Epithelial cell of prostate (primary cell): ENCODE data around the gene CDC25A.

Experiments
- DNase-seq: peaks from one replicate; pipeline ENCODE4 v3.0.0-alpha.2; 2011; ENCODE audit warnings: low read depth, low spot score
- H3K27ac ChIP-seq: fragments of 450-650 bp; 2 replicates; pipeline ENCODE4 v1.5.1; 2017; ENCODE audit warnings: mild to moderate bottlenecking

CDC25A gene

DNA sequence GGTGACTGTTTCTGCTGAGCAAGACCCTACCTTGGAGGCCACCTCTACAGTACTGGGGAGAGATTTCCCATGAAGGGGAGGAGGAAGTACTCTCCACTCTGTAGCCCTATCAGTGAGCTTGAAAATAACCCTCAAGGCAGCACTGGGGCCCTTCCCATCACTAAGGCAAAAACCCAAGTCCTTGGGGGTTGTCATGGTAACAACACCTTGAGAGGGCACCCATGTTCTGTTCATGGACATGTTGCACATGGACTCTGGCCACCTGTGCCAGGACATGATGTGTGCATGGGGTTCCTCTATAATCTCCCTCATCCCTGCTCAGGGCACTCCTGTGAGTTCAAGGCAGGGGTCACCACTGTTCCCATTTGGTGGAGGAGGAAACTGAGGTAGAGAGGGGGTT, 10.9 kb upstream of the CDC25A start:
- no peak for DNase-seq
- no peak overlapping the region for H3K27ac ChIP-seq

DNA sequence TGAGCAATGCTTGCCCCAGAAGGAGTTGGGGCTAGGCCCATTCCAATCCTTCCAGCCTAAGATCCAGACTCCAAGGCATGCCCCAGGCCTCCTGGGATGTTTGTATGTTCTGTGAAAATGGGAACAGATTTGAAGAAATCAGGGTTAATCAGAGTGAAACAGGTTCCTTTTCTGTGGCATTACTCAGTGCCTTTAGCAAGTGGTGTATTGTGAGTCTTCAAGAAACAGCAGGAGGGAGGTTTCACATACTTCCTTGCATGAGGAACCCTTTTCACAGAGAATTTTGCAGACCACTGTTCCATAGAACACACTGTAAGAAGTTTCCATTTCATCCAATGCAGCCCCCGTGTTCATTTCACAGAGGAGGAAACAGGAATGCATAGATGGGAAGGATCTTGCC, 8.4 kb upstream of the CDC25A start:
- no peak overlapping the region for H3K27ac ChIP-seq
- no peak for DNase-seq

DNA sequence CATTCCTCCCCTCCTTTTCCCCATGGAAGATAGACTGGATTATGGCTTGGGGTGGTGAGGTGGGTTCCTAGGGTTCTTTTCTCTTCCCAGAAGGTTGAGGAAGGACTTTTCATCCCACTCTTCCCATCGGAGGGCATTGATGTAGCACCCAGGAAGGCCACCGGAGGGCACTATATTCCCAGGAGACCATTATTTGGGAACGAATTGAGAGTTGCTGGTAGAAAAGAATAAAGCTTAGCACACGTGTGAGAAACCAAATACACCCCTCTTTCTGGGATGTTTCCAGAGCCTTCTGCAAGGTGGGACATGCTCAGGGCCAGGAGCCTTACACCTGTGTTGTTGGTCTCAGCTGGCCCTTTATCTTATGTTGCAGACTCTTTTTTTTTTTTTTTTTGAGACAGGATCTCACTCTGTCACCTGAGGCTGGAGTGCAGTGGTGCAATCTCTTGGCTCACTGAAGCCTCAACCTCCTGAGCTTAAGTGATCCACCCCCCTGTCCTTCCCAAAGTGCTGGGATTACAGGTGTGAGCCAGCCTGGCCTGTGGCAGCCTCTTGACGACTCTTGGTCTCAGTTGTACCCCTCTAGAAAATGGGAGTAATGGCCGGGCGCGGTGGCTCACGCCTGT, 6.3 kb upstream of the CDC25A start:
- H3K27ac ChIP-seq: no peak overlapping the region
- DNase-seq: no peak

DNA sequence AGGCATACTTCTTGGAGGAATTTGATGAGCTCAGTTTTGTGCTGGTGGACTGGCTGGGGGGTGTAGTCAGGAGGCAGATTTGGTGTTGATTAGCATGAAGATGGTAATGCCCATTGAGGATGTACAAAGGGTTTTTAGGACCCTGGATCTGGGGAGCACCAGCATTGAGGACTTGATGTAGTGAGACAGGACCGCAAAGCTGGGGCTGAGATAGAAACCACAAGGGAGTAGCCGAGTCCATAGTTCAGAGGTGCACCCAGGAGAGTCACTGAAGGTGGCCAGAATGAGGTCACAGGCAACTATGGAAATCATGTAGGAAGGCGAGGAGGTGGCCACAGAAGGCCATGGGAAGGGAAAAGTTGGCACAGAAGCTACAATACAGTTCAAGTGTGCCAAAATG, 2.7 kb upstream of the CDC25A start:
- DNase-seq: no peak
- no peak overlapping the region for H3K27ac ChIP-seq

DNA sequence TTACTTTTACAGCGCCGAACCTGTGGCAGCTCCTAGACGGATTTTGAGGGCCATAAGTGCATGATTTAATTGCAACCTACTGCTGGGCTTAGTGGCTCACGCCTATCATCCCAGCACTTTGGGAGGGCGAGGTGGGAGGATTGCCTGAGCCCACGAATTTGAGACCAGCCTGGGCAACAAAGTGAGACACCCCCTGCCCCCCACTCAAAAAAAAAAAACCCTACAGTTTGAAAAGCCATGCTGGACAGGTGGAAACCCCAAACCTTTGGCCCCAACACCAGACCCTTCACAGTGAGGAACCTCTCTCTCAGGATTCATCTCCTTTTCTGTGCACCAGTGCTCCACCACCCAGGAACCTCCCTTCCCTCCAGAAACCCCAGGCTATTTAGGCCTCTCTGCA, 1.1 kb upstream of the CDC25A start:
- DNase-seq: no peak
- H3K27ac ChIP-seq: no peak overlapping the region

DNA sequence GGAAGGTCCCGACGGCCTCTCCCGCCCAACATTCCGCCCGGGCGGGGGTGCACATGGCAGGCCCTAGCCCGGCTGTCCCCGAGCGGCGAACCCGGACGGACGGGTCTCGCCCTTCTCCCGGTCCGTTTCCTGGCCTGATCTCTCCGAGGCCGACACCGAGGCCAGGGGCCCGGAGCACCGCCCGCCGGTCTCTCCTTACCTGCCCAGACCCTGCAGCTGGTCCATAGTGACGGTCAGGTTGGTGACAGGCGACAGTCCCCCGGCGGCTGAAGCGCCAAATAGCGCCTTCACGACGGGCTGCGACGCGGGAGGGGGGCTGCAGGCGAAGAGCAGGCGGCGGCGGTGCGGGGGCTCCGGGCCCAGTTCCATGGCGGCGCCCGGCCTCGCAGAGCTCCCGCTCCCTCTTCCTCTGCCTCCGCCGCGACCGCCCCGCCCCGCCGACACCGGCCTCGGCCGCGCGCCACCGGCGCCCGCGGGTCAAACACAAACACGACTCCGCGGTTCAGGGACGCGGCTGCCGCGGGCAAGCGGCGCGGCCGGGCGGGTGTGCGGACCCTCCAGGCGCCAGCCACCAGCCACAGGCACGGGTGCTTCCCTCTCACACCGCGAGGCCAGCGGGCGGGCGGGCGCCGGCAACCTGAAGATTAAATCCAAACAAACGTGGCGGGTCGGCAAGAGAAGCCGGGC, 495 bp downstream of the CDC25A start:
- no peak for DNase-seq
- no peak overlapping the region for H3K27ac ChIP-seq

DNA sequence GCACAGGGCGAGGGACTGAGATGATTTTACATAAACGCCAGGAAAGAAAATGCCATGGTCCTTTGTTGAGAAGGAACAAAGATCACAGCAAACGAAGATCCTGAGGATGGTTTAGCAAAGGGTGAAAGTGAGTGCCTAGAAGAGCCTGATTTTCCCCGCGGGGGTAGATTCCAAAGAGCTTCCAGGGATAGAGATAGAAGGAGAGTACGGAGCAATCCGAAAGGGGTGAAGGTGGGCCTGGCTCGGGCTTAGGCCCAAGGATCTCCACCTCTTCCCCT, 977 bp downstream of the CDC25A start:
- no peak overlapping the region for H3K27ac ChIP-seq
- DNase-seq: no peak

DNA sequence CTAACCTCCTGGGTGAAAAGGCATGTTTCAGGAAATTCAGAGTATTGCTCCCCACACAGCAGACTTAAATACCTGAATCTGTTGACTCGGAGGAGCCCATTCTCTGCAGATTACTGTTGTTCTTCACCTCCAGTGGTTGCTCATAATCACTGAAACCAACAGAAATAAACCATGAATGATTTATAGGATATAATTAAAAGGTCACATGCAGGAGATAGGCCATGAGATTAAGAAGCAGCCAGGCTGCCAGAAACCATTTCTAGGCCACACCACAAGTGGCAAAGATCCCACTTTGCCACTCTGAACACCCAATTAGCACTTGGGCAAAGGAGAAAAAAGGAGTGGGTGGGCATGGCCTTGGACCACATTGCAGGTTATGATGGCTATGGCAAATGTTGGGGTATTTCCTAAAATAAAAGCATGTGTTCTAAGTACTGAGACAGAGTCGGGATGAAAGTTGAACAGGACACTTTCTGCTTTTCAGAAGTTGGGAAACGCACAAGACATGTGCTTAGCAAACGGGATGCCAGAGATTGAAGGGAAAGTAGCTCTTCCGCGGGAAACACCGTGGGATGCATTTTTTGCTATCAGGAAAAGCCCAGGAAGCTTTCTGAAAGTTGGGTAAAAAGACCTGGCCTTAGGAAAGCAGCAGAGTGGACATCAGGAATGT, 1.5 kb downstream of the CDC25A start:
- no peak for DNase-seq
- no peak overlapping the region for H3K27ac ChIP-seq

DNA sequence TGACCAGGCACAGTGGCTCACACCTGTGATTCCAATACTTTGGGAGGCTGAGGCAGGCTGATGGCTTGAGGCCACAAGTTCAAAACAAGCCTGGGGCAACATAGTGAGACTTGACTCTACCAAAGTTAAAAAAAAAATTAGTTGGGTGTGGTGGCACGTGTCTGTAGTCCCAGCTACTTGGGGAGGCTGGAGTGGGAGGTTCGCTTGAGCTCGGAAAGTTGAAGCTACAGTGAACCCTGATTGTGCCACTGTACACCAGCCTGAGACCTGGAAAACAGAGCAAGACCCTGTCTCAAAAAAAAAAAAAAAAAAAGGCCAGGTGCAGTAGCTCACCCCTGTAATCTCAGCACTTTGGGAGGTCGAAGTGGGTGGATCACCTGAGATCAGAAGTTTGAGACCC, 3.1 kb downstream of the CDC25A start:
- H3K27ac ChIP-seq: no peak overlapping the region
- no peak for DNase-seq

DNA sequence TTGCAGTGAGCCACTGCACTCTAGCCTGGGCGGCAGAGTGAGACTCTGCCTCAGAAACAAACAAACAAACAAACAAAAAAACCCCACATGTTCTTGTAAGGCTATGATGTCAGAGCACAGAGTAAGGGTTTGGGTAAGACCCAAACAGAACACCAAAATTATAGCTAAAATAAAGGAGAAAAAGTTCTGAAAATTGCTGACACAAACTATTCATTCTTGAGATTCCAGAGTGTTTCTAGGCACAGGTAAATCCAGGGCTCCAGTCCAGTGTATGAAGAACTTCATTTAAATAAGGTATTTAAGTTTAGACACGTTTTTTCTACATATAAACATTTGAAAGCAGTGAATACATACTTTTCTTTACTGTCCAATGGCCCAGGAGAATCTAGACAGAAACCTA, 3.9 kb downstream of the CDC25A start:
- no peak overlapping the region for H3K27ac ChIP-seq
- DNase-seq: no peak

DNA sequence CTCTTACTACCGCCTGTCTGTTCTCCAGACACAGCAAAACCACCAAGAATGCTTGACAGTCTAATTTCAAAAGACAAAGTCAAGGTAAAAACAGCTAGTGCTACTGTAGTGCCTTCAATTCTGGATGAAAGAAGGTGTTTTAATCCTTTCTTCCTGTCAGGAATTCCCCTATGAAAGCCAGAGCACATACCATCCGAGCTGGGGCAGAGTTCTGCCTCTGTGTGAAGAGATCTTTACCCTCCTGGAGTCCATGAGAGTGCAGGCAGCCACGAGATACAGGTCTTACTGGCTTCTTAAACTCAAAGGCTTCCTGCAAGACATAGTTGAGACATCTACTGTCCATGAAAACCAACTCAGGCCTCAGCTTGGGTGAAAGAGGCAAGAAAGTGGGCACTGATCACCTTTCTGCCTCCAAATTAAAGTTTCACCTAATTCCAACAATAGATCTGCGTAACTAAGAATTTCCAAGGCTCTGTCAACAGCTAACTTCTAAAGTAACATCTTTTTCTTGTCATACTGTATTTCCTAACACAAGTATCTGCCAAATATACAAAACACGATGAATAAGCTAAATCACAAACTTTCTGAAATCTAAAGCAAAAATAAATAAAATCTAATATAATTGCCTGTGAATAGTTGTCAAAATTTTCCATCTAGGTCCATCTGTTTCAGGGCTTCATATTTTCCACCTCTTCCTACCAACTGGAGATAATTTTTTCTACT, 7.5 kb downstream of the CDC25A start:
- DNase-seq: no peak
- H3K27ac ChIP-seq: no peak overlapping the region

DNA sequence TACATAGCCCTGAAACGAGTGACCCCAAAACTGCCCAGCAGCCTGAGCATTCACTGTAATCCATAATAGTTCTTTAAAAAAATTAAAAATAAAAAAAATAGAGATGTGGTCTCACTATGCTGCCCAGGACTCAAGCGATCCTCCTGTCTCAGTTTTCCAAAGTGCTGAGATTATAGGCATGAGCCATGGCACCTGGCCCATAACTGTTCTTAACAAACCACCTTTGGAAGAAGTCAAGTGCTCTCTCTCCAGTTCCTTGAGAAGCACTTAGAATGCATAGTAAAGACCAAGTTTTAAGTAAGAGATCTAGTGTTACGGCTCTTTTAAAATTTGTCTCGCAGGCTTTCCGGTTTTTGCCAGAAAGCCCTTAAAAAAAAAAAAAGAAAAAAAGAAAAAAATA, 8.2 kb downstream of the CDC25A start:
- DNase-seq: no peak
- H3K27ac ChIP-seq: no peak overlapping the region

DNA sequence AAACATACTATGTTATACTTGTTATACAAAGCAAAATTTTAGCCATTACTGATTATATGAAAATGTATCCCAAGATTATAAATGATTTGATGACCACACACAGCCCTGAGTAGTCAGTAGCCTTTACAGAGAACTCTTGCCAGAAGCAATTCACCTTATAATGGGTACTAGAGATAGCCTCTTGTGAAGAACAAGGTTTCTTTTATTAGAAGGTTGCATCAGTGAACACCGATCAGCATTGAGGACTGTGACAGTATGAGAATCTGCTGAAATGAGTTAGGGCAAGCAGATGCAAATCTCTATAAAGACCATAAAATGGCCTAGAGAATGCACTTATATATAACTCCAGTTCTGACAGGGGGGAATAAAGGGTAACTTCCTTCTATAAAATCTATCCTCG, 10.1 kb downstream of the CDC25A start:
- no peak overlapping the region for H3K27ac ChIP-seq
- DNase-seq: no peak

DNA sequence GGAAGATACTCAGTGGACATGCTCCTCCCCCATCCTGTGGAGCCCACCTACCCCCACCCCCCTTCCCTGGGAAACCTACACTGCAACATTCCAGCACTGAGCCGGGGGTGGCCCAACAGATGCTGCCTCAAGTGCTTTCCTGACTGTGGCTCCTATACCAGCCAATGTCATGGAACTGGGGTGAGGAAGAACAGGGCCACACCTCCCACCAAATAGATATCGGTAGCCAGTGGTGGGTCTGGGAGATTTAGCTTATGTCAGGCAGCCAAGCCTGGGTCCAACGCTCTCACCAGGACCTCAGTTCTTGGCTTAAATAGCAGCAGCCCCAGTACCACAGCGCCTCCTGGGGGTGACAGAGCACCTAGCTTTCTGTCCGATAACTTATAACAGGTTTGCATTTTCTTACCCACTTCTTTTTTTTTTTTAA, 30.3 kb downstream of the CDC25A start:
- no peak for DNase-seq
- H3K27ac ChIP-seq: no peak overlapping the region

DNA sequence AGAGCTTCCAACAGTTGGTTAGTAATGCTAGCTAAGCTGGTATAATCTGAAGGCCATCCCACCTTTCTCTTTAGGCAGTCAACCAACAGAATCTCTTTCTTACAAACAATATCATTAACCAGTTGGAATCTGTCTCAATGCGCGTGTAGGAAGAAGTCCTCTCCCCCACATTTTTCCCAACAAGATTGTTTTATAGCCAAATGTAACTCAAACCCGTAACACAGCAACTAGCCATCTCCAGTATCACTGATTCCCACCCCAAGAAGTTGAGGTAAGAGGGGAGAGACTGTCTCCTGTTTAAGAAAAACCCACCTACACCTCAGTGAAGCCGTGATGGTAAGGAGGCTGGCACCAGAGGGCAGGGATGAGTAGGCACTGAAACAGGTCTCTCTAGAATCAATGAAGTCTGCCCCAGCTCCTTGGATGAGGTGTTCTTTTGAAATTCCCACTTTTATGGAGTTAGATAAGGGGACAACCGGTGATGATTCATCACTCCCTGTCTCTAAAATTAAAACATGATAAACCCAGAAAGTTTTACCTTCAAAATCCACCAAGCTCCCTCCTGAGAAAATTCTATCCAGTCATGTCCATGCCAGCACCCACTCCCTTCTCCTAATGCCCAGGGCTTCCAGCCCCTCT, 30.9 kb downstream of the CDC25A start:
- no peak for DNase-seq
- no peak overlapping the region for H3K27ac ChIP-seq

DNA sequence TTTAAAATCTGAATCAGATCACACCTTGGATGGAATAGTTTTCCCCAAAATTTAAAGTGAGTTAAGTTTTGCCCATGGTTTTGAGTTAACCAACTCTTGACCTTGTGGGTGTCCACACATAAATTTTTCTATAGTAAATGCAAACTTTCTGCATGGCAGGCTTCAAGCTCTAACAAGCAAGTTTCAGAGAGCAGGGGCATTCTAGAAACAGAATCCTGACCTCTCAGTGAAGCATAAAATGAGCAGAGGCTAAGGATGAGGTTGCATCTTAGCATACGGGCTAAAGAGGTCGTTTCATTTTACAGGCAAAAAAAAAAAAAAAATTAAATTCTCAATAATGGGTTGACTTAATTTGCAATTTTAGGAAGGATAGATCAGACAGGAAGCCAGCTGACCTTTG, 32.1 kb downstream of the CDC25A start:
- H3K27ac ChIP-seq: no peak overlapping the region
- DNase-seq: no peak

DNA sequence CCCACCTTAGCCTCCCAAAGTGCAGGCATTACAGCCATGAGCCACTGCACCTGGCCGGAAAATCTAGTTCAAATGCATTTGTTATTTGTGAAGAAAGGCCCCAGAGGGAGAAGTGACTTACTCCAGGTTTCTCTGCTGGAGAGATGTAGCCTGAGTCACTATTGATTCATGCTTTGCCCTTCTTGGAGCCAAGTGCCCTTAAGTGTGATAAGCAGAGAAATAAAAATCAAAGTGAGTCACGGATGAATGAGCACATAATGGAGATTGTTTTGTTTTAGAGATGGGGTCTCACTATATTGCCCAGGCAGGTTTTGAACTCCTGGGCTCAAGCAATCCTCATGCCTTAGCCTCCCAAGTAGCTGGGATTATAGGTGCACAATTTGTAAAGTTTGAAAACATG, 33.1 kb downstream of the CDC25A start:
- H3K27ac ChIP-seq: peak overlapping the region; percentile 9
- DNase-seq: peak; percentile 74

DNA sequence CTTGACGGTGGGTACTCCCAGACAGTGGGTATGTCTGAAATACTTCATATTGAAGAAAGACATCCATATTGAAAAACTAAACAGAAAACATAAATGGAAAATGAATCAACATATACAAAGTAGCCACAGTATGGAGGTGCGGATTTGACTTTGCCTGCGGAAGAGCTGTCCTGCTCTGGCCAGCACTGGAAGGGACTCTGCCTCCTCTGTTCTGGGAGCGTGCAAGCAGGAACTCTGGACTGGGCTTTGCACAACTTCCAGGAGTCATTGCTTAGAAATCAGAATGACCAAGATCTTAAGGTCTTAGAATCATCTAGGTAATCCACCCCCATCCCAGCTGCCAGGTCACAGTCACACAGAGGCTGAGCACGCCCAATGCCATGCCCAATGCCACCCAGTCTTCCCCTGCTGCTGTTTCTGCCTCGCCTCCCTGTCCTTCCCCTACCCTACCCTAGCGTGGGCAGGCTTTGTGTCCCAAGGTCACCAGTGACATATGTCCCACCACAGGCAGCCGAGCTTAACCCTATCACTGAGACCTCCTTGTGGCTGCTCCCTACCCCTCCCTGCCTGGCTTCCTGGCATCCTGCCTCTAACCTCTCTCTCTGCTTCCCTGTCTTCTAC, 36.3 kb downstream of the CDC25A start:
- no peak overlapping the region for H3K27ac ChIP-seq
- DNase-seq: no peak

DNA sequence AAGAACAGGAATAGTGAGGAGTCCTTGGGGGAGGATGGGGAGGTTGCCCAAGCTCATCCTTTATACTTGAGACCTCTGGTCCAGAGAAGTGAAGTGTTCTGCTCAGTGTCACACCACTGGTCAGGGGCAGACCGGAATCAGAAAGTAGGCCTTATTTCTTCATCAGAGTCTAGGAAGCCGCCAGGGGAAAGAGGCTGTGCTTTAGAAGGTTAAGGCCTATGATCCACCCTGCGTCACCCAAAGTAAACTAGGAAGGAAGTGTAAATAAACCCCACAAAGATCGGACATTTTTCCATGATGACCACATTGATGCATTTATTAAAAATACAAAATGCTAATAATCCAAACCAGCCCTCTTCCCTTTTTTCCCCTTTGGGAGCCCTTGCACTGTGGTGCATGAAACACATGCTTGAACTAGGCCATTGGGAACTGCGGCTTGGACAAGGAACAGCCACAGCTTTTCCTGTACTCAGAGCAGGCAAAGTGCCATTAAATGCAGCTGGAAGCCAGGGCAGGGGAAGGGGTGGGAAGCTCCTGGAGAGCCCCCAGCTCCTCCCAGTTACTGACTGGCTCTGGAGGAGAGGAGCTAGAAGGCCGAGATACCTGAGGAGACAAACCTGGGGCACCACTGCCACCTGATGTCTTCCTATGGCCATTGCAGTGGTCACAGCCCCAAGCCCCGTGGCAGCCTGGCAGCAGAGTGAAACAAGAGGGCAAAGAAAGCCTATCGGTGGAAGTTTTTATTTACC, 37.0 kb downstream of the CDC25A start:
- DNase-seq: no peak
- H3K27ac ChIP-seq: no peak overlapping the region

DNA sequence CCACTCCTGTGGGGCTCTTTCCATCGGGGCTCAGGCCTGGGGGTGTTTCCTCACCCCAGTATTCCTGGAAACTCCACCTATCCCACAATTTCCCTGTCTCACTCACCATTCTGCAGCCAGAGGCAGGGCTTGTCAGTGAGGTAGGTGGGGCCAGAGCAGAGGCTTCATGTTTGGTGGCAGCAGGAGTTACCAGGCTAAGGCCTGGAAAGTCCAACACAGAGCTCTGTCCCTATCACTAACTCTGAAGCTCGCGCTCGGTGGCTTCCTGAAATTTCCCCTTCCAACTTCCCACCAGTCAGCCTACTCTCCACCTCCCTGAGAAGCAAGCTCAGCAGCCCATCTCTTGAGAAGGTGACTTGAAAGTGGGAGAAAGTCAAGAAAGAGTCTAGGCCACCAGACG, 44.2 kb downstream of the CDC25A start:
- no peak for DNase-seq
- no peak overlapping the region for H3K27ac ChIP-seq
